GM10266 (cell line): Measurements from ENCODE around the gene TOR4A.

ENCODE experiments used
- DNase-seq: peaks from one replicate; pipeline ENCODE4 v3.0.0; 2012; ENCODE audit errors: extremely low spot score
- CTCF ChIP-seq: IDR thresholded peaks from 2 replicates; pipeline ENCODE4 v1.5.1; 2012; ENCODE audit warnings: mild to moderate bottlenecking, low read depth; ENCODE audit not compliant: control insufficient read depth, insufficient read depth; ENCODE audit errors: missing control alignments

The TOR4A gene

DNA sequence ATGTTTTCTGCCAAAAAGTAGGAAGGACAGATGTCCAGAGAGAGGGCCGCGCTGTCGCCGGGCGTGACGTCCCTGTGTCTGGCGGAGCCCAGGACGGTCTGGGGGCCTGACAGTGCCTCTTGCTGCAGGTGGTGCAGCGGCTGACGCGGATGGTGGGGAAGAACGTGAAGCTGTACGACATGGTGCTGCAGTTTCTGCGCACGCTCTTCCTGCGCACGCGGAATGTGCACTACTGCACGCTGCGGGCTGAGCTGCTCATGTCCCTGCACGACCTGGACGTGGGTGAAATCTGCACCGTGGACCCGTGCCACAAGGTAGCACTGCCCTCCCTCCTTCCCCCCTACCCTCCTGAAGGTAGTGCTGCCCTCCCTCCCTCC lies 14.6 kb upstream of the TOR4A start:
- no peak for DNase-seq

DNA sequence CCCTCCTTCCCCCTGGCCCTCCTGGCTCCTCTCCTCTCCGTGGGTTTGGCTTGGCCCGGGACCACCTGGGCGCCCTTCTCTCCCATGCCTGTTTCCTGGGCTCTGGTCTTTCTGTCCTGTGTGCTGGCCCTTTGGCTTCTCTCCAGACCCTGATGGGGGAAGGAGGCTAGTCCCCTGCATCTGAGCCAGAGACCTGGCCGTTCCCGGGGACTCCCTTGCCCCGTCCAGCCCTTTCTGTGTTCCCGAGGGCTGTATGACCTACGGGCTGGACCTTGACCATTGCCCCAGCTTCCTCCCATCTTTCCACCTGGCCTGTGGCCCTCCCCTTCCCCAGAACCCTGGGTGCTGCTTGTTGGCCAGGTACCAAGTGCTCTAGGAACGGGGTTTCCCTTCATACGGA lies 14.0 kb upstream of the TOR4A start:
- TF ChIP-seq CTCF = no peak
- DNase-seq = no peak

More for the DNA sequence above, 14.6 kb upstream of the TOR4A start:
- no peak for TF ChIP-seq CTCF

DNA sequence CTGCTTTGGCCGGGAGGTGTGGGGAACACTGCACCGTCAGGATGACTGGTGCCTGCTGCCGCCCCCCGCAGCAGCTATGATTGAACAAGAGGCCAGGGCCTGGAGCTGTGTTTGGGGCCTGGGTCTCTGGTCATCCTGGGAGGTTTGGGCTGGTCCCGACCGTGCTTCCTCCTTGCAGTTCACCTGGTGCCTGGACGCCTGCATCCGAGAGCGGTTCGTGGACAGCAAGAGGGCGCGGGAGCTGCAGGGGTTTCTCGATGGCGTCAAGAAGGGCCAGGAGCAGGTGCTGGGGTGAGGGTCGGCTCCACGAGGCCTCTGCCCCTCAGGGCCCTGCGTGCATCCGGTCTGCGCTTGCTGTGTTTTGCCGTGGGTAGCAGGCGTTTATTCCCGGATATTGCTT lies 13.5 kb upstream of the TOR4A start:
- TF ChIP-seq CTCF = no peak
- DNase-seq = no peak

- no peak for DNase-seq
- no peak for TF ChIP-seq CTCF
These were observed 11.9 kb upstream of the TOR4A start for GRCh38 chr9:137265496-137266161.

- no peak for DNase-seq
- TF ChIP-seq CTCF = no peak
These were observed 11.4 kb upstream of the TOR4A start for GRCh38 chr9:137266162-137266527.

- no peak for TF ChIP-seq CTCF
- no peak for DNase-seq
These were observed 10.7 kb upstream of the TOR4A start for GRCh38 chr9:137266585-137267453.

DNA sequence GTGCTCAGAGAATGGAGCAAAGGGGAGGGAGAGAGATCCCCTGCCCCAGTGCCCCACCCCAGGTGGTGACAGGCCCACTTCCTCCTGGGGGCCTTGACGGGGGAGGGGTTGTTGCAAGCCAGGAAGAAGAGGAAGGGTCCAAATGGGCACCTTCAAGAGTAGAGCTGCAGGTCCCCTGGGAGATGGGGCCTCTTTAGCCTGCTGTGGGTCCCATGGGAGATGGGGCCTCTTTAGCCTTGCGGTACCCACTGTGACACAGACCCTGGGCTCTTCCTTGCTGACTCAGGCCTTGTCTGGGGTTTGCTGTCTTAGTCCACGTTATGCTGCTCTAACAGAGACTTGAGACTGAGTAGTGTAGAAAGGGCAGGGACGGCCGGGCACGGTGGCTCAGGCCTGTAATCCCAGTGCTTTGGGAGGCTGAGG lies 9.6 kb upstream of the TOR4A start:
- DNase-seq = no peak

More for the DNA sequence above, 9.6 kb upstream of the TOR4A start:
- no peak for TF ChIP-seq CTCF
